HG02938 (cell line): ENCODE results near the gene ZNF33A.
"Not testable (repeated sequence)": the region's sequence is repeated elsewhere in the genome, so short reads cannot be mapped to it uniquely, and the experiment has no call there.

ENCODE experiments used
- ATAC-seq: cut with Tn5 transposase; IDR thresholded peaks from one replicate; pipeline ENCODE4 v1.9.1; 2021; ENCODE audit warnings: mild to moderate bottlenecking, moderate library complexity; ENCODE audit not compliant: unreplicated experiment

ZNF33A gene

DNA sequence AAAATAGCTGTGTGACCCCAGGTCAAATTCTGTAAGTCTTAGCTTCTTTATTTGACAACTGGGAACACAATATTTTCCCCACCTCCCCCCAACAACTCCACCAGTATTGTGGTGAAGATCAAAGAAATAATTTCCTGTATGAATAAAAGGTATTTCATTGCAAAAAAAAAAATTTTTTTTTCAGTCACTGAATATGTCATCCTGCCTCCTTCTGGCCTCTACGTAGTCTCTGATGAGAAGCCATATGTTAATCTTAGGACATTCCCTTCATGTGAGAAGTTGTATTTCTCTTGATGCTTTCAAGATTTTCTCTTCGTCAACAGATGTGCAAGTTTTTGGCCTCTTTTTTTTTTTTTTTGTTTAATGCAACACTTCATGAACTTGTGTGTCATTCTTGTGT, 33.0 kb downstream of the ZNF33A start:
- ATAC-seq, result no peak

DNA sequence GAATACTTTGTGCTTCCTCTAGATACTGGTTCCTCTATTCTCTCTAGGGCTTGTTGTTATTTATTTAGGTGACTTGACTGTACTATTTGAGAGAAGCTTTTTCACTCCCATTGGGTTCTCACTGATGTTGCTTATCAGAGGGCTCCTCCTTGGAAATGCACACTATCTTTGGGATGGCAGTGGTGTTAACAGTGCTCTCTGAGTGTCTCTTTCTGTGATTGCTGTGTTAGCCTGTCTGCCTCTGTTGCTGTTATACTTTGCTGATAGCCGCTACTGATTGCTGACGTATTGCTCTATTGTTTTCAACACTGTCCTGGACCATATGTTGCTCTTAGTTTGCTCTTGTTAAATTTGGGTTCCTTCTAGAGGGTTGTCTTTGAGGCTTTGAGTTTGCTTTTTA, 34.7 kb downstream of the ZNF33A start:
- ATAC-seq, result no peak

DNA sequence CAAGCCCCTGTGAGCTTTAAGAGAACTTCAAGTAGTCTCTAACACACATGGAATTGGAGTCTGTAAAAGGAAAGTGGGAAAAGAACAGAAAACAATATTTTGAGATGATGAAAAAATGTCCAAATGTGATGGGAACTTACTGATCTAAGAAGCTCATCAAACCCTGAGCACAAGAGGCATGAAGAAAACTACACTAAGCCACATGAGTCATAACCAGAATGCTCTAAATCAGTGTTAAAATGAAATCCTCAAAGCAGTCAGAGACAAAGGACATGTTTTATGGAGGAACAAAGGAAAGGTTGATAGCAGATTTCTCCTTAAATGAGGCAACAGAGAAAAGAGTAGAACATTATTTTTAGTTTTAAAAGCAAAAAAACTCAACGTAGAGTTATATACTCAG, 37.2 kb downstream of the ZNF33A start:
- ATAC-seq, result no peak

DNA sequence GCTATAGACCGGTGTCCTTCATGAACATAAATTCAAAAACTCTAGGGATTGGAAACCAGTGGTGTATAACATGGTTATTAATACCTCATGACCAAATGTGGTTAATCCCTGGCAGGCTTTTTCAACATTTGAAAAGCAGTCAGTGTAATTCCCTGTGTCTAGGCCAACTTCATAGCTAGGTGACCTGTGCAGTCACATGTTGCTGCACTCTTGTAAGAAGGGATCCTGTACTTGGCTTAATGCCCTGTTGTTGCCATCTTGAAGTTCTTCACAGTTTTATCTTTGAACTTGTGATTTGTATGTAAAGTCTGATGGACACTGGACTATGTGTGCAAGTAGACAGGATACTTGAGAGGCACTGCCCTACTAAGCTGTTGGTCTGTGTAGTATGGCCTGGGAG, 39.7 kb downstream of the ZNF33A start:
- no peak for ATAC-seq

DNA sequence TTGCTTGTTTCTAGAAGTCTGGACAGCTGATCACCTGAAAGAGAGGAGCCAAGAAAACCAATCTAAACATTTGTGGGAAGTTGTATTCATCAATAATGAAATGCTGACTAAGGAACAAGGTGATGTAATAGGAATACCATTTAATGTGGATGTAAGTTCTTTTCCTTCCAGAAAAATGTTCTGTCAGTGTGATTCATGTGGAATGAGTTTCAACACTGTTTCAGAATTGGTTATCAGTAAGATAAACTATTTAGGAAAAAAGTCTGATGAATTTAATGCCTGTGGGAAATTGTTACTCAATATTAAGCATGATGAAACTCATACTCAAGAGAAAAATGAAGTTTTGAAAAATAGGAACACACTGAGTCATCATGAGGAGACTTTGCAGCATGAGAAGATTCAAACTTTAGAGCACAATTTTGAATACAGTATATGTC, 43.9 kb downstream of the ZNF33A start:
- ATAC-seq, result no peak

DNA sequence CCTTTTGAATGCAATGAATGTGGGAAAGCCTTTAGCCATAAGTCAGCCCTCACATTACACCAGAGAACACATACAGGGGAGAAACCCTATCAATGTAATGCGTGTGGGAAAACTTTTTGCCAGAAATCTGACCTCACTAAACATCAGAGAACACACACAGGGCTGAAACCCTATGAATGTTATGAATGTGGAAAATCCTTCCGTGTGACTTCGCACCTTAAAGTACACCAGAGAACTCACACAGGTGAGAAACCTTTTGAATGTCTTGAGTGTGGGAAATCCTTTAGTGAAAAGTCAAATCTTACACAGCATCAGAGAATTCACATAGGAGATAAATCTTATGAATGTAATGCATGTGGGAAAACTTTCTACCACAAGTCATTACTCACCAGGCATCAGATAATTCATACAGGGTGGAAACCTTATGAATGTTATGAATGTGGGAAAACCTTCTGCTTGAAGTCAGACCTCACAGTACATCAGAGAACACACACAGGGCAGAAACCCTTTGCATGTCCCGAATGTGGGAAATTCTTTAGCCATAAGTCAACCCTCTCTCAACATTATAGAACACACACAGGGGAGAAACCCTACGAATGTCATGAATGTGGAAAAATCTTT, 44.9 kb downstream of the ZNF33A start:
- not testable (repeated sequence) for ATAC-seq

DNA sequence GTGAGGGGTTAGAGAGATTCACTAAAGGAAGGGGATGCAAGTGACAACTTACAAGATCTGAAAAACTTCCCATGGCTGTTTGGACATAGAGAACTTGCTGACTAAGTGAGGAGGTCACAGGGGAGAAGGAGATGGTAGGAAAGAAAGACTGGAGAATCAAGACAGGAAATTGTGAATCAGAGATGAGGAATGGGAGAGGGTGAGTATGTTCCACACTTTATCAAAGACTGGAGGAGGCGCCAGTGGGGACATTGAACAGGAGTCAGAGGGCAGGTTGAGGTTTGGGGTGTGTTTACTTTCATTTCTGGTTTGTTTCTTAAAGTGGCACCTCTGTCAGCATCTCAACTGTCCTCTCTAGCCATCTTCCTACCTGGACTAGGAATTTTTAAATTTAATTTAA, 59.2 kb downstream of the ZNF33A start:
- ATAC-seq, result not testable (repeated sequence)

DNA sequence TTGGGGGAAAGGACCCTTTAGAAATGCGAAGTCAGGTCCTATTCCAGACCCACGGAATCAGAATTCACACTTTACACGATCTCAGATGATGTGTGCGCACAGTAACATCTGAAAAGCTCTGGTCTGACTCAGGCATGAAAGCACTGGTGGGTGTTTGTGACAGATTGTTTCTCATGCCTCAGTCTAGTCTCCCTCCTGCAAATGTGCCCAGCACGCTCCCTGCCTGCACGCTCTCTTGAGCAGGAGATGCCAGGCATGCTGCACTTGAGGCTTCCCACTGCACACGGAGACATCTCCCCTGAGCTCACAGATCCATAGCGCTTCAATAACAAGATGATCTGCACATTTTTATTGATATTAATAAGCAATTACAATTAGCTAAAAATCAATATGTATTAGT, 60.0 kb downstream of the ZNF33A start:
- ATAC-seq, result no peak

DNA sequence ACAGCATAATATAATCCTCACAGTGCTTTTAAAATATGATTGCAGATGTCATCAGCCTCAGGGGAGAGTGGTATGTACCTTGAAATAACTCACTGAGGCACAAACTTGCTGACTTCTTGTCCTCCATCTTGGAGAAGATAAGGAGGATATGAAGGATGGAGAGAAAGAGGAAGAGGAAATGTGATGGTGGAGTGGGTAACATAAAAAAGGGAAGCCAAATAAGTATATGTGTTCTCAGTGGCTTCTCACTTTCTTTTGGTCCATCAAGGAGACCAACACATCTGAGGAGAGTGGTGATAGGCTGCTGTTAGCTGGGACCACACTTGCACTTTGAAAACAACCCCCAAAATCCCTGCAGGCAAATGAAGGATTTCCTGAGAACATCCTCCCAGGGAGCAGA, 62.1 kb downstream of the ZNF33A start:
- no peak for ATAC-seq

DNA sequence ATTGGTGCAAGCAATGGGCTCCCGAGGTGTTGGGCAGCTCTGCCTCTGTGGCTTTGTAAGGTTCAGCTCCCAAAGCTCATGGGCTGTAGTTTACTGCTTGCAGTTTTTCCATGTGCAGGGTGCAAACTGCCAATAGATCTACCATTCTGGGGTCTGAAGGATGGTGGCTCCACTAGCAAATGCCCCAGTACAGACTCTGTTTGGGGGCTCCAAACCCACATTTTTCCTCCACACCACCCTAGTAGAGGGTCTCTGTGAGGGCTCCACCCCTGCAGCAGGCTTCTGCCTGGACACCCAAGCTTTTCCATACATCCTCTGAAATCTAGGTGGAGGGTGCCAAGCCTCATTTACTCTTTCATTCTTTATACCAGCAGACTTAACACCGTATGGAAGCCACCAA, 66.2 kb downstream of the ZNF33A start:
- no peak for ATAC-seq

DNA sequence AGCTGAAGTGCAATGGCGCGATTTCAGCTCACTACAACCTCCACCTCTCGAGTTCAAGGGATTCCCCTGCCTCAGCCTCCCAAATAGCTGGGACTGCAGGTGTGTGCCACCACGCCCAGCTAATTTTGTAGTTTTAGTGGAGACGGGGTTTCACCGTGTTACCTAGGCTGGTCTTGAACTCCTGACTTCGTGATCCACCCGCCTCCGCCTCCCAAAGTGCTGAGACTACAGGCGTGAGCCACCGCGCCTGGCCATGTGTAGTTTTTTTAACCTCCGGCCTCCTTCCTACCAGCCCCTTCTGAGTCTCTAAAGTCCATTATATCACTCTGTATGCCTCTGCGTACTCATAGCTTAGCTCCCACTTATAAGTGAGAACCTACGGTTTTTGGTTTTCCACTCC, 82.8 kb downstream of the ZNF33A start:
- ATAC-seq, result not testable (repeated sequence)

DNA sequence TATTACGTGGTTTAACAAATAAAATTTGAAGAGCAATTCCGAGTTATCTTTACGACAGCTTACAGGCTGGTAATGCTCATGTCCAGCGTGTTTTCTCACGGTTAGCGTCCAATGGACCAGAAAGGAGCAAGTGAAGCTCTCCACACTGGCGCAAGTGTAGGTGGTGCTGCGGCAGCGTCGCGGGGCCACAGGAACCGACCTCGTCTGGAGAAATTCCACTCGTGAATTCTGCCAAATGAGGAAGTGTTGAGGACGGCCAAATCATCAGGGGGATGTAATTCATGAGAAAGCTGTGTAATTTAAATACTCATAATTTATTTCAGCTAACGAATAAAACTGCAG, 83.3 kb downstream of the ZNF33A start:
- ATAC-seq, result peak; percentile 9

DNA sequence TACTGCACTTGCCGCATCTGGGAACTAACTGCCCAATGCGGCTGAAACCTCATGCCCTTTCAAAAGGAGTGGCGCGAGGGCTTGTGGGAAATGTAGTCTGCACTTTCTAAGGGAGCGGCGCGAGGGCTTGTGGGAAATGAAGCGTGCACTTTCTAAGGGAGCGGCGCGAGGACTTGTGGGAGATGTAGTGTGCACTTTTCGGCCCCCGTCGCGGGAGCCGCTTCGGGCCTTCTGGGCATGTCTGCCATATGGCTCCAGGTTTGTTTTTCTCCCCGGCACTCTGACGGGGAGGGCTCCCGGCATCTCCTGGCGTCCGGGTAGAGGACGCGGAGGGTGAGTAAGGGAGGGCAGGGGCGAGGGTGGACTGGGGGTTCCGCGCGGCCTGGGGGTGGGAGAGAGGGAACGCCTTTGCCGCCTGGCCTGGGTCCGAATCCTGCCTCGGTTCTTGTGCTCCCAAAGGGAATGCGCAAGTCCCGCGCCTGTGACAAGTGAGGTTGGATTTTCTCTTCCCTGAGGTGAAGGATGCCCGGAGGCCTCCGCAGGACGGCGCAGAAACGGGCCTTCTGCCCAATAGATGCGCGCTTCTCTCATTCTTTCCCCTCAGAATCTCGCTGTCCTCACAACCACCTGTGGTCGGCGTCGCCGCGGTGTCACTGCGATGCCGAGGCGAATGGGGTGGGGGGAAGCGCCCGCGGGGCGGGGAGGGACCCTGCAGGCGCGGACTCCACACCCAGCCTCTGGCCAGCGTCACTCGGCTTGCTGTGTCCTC, 83.9 kb downstream of the ZNF33A start, which contains the start of gene ZNF37A:
TSS of gene ZNF37A (plus strand) at position 180 of the 769 bp plus-strand sequence. CDS start 2,281 bp downstream, outside the sequence.
- ATAC-seq, result peak; percentile 94

DNA sequence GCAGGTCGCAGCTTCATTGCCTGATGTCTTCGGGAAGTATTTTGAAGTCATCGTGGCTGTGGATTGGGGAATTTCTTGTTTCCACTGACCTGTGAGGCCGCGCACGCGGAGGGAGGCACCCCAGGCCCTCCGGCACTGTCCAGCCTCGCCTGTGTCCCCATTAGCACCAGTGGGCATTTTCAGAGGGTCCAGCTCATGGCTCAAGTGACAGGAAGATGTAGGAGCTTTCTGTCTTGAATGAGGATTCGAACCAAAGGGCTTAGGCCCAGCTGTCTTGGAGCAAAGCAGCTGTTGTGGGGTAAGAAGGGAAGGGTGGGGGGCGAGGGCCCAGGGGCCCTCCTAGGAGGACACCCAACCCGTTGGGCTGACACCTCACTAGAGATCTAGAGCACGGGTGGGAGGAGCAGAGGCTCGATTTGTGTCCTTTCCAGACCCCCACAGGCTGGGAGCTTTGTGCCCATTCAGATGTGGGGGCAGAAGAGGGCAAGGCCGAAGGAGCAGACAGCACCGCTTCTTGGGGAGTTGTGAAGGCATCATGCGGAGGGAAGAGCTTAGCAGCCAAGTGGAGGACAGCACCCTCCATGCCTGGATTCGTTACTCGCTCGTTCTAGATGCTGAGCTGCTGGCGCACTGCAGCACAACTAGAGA, 84.6 kb downstream of the ZNF33A start:
- ATAC-seq, result no peak

DNA sequence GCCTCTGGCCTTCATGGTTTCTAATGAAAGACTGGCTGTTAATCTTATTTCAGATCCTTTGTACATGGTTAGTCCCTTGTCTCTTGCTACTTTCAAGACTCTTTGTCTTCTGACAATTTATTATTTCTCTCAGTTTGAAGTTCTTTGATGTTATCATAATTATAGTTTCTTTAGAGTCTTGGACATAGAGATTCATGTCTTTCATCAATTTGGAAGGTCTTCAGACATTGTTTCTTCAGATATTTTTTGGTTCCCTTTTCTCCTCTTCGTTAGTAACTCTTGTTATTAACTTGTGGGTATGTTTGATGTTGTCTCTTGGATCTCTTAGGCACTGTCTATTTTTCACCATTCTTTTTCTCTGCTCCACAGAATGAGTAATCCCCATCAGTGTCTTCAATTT, 92.4 kb downstream of the ZNF33A start:
- ATAC-seq, result no peak

DNA sequence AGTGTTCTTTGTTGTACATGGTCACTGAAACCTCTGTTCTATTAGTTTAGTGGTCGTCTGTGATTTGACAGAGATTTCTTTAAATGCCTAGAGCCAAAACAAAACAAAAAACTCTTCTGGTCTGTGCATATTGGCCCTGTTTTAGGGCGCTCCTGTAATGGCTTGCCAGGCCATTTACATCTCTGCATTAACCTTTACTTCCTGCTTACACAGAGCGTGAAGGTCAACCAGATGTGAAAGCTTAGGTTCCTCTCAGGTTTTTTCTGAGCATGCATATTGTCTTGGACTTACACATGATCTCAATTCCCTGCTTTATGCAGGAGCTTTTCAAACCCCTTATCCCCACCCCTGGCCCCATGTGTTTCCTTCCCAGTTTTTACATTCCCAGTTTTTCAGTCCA, 93.3 kb downstream of the ZNF33A start:
- no peak for ATAC-seq

DNA sequence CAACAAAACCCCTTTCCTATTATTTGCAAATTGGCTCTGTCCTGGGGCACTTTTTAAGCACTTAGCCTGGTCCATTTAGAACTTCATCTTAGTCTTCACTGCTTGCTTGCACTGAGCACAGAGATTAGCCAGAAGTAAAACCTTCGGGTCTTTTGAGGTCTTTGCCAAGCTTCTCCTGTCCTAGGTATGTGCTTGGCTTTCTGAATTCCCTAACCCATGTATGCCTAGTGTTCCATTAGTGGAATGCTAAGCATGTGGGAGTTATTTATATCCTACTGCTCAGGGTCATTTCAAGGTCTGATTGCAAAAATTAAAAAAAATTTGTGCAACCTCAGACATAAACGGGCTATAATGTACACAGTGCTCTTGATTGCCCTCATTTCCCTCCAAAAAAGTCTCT, 101.7 kb downstream of the ZNF33A start:
- no peak for ATAC-seq
